HG02973 (cell line): ENCODE data around the gene RIMS3.

Experiments
- ATAC-seq: cut with Tn5 transposase; IDR thresholded peaks from one replicate; pipeline ENCODE4 v1.9.1; 2021; ENCODE audit warnings: moderate library complexity; ENCODE audit not compliant: unreplicated experiment

Gene RIMS3

GRCh38 chr1:40653851-40654537 is 11.5 kb downstream of the RIMS3 start:
- no peak for ATAC-seq

- ATAC-seq = no peak
Observed at GRCh38 chr1:40652979-40653378, 12.5 kb downstream of the RIMS3 start.

GRCh38 chr1:40652468-40652867 is 13.0 kb downstream of the RIMS3 start:
- no peak for ATAC-seq

GRCh38 chr1:40651138-40651857 is 14.2 kb downstream of the RIMS3 start:
- ATAC-seq = no peak

- ATAC-seq = no peak
Observed at GRCh38 chr1:40650075-40650474, 15.4 kb downstream of the RIMS3 start.

- ATAC-seq = no peak
Observed at GRCh38 chr1:40649592-40649930, 15.9 kb downstream of the RIMS3 start.

GRCh38 chr1:40648928-40649591 is 16.4 kb downstream of the RIMS3 start:
- no peak for ATAC-seq

GRCh38 chr1:40648200-40648599 is 17.3 kb downstream of the RIMS3 start:
- ATAC-seq = no peak

- no peak for ATAC-seq
Observed at GRCh38 chr1:40646315-40646714, 19.2 kb downstream of the RIMS3 start.

GRCh38 chr1:40645118-40645680 is 20.3 kb downstream of the RIMS3 start:
- ATAC-seq = no peak

GRCh38 chr1:40641601-40642242 is 23.8 kb downstream of the RIMS3 start:
- ATAC-seq = no peak

- ATAC-seq = no peak
Observed at GRCh38 chr1:40640314-40641076, 25.0 kb downstream of the RIMS3 start.

- ATAC-seq = no peak
Observed at GRCh38 chr1:40638097-40639036, 27.1 kb downstream of the RIMS3 start.

GRCh38 chr1:40637470-40638007 is 27.9 kb downstream of the RIMS3 start:
- no peak for ATAC-seq

- no peak for ATAC-seq
Observed at GRCh38 chr1:40636777-40637176, 28.7 kb downstream of the RIMS3 start.

- no peak for ATAC-seq
Observed at GRCh38 chr1:40635763-40636500, 29.6 kb downstream of the RIMS3 start.

- ATAC-seq = no peak
Observed at GRCh38 chr1:40634901-40635655, 30.4 kb downstream of the RIMS3 start.

- ATAC-seq = no peak
Observed at GRCh38 chr1:40633931-40634376, 31.5 kb downstream of the RIMS3 start.
